ENCODE data around the gene TCFL5.

- TF ChIP-seq CTCF (IDR thresholded peaks at IDR 0.05; ENCODE audit: insufficient read depth, low read length, poor library complexity, severe bottlenecking) (no peak), EZH2phosphoT487 (conservative IDR thresholded peaks at IDR 0.05; ENCODE audit: low read length) (no peak)
These were observed 23.6 kb upstream of the TCFL5 start for GRCh38 chr20:62885046-62885895.

Measured in SU-DHL-6 (cell line).